ENCODE results near the gene BRD1.

DNA sequence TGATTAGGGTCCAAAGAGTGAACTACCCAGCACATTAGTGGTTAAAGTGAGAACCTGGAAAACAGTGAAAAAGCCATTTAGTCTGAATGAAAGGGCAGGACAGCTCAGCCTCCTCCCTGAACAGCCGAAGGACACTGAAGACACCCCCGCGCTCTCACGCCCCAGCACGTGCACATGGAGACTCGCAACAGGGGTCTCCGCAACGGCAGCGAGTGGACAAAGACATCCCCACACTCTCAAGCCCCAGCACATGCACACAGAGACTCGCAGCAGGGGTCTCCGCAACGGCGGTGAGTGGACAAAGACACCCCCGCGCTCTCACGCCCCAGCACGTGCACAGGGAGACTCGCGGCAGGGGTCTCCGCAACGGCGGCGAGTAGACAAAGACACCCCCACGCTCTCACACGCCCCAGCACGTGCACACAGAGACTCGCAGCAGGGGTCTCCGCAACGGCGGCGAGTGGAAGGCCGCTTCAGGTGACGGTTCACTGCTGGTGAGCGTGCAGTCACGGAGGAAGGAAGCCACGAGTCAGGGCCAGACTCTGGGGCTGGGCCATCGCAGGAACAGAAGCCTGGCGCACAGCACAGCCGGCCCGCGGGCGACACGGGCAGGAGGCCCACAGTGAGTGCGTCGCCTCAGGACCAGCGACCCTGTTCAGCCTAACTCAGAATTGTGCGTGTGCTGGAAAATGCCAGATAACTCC lies 43.6 kb downstream of the BRD1 start:
- TF ChIP-seq, protein P1, sequence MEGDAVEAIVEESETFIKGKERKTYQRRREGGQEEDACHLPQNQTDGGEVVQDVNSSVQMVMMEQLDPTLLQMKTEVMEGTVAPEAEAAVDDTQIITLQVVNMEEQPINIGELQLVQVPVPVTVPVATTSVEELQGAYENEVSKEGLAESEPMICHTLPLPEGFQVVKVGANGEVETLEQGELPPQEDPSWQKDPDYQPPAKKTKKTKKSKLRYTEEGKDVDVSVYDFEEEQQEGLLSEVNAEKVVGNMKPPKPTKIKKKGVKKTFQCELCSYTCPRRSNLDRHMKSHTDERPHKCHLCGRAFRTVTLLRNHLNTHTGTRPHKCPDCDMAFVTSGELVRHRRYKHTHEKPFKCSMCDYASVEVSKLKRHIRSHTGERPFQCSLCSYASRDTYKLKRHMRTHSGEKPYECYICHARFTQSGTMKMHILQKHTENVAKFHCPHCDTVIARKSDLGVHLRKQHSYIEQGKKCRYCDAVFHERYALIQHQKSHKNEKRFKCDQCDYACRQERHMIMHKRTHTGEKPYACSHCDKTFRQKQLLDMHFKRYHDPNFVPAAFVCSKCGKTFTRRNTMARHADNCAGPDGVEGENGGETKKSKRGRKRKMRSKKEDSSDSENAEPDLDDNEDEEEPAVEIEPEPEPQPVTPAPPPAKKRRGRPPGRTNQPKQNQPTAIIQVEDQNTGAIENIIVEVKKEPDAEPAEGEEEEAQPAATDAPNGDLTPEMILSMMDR (IDR thresholded peaks at IDR 0.05; ENCODE audit: poor library complexity): no peak
- no peak for TF ChIP-seq EZH2 (IDR thresholded peaks at IDR 0.05; ENCODE audit: borderline replicate concordance)
